Measurements from ENCODE around the gene UNC13D.

DNA sequence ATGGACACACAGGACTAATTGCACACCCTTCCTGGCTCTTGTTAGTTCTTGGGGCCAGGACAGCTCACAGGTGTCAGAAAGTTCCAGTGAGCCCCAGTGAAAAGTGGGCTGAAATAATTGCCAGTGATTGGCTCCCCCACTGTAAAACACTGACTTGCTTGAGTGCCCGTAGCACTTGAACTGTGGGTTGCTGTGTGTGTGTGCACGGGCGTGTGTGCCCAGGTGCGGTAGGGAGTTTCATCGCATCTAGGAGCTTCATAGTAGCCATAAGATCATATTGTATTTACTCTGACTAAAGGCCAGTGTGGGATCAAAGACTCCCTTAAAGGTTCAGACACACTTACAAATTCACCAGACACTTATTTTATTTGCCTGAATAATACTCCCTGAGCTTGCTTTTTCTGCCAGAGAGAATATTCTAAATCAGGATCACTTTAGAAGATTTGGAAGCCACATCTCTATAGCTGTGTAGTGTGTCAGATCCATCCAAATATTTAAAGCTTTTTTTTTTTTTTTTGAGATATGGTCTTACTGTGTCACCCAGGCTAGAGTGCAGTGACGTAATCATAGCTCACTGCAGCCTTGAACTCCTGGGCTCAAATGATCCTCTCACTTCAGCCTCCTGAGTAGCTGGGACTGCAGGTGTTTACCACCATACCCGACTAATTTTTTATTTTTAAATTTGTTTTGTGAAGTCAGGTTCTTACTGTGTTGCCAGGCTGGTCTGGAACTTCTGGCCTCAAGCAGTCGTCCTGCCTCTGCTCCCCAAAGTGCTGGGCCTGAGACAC, 48.2 kb downstream of the UNC13D start:
- TF ChIP-seq, protein P1, sequence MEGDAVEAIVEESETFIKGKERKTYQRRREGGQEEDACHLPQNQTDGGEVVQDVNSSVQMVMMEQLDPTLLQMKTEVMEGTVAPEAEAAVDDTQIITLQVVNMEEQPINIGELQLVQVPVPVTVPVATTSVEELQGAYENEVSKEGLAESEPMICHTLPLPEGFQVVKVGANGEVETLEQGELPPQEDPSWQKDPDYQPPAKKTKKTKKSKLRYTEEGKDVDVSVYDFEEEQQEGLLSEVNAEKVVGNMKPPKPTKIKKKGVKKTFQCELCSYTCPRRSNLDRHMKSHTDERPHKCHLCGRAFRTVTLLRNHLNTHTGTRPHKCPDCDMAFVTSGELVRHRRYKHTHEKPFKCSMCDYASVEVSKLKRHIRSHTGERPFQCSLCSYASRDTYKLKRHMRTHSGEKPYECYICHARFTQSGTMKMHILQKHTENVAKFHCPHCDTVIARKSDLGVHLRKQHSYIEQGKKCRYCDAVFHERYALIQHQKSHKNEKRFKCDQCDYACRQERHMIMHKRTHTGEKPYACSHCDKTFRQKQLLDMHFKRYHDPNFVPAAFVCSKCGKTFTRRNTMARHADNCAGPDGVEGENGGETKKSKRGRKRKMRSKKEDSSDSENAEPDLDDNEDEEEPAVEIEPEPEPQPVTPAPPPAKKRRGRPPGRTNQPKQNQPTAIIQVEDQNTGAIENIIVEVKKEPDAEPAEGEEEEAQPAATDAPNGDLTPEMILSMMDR (IDR thresholded peaks at IDR 0.05; ENCODE audit: poor library complexity, severe bottlenecking), result no peak
- no peak for TF ChIP-seq POLR2AphosphoS5 (IDR thresholded peaks at IDR 0.05)
- no peak for TF ChIP-seq EZH2 (IDR thresholded peaks at IDR 0.05; ENCODE audit: borderline replicate concordance, insufficient read depth, low read length, poor library complexity, severe bottlenecking)
- no peak for TF ChIP-seq SMC3 (conservative IDR thresholded peaks at IDR 0.05; ENCODE audit: poor library complexity)
- TF ChIP-seq RAD21 (conservative IDR thresholded peaks at IDR 0.05), result no peak
